ENCODE data around the gene RNU6-7.

The RNU6-7 gene

GRCh38 chr14:32183151-32184058 is 18.4 kb upstream of the RNU6-7 start:
- H3K4me3 ChIP-seq (ENCODE audit: low read depth, low read length): no peak overlapping the region
- TF ChIP-seq CTCF (IDR thresholded peaks at IDR 0.05; ENCODE audit: control insufficient read depth, extremely low read depth, insufficient read depth): no peak

GRCh38 chr14:32185097-32185496 is 16.7 kb upstream of the RNU6-7 start:
- TF ChIP-seq CTCF (IDR thresholded peaks at IDR 0.05; ENCODE audit: control insufficient read depth, extremely low read depth, insufficient read depth): no peak
- no peak overlapping the region for H3K4me3 ChIP-seq (ENCODE audit: low read depth, low read length)
- DNase-seq (ENCODE audit: low read depth): no peak

More at GRCh38 chr14:32183151-32184058, 18.4 kb upstream of the RNU6-7 start:
- no peak for DNase-seq (ENCODE audit: low read depth)

- DNase-seq (ENCODE audit: low read depth): no peak
- no peak overlapping the region for H3K4me3 ChIP-seq (ENCODE audit: low read depth, low read length)
- no peak for TF ChIP-seq CTCF (IDR thresholded peaks at IDR 0.05; ENCODE audit: control insufficient read depth, extremely low read depth, insufficient read depth)
Observed at GRCh38 chr14:32186248-32186647, 15.6 kb upstream of the RNU6-7 start.

GRCh38 chr14:32189811-32190210 is 12.0 kb upstream of the RNU6-7 start:
- no peak overlapping the region for H3K4me3 ChIP-seq (ENCODE audit: low read depth, low read length)
- no peak for DNase-seq (ENCODE audit: low read depth)
- no peak for TF ChIP-seq CTCF (IDR thresholded peaks at IDR 0.05; ENCODE audit: control insufficient read depth, extremely low read depth, insufficient read depth)

- DNase-seq (ENCODE audit: low read depth): no peak
- H3K4me3 ChIP-seq (ENCODE audit: low read depth, low read length): no peak overlapping the region
- TF ChIP-seq CTCF (IDR thresholded peaks at IDR 0.05; ENCODE audit: control insufficient read depth, extremely low read depth, insufficient read depth): no peak
Observed at GRCh38 chr14:32190673-32191072, 11.2 kb upstream of the RNU6-7 start.

- no peak for TF ChIP-seq CTCF (IDR thresholded peaks at IDR 0.05; ENCODE audit: control insufficient read depth, extremely low read depth, insufficient read depth)
- no peak for DNase-seq (ENCODE audit: low read depth)
- H3K4me3 ChIP-seq (ENCODE audit: low read depth, low read length): no peak overlapping the region
Observed at GRCh38 chr14:32192712-32193373, 9.0 kb upstream of the RNU6-7 start.
